ENCODE measurements around the gene ABHD2. TPM values are rescaled to one million over a fixed set of nuclear protein-coding genes. Genes with fewer than 3 reads are reported as not detected.

Gene ABHD2
- polyA plus RNA-seq, 1 experiment: 69.6 TPM

- no peak for TF ChIP-seq CTCF (IDR thresholded peaks at IDR 0.05; ENCODE audit: insufficient read depth, low read depth, low read length)
- H3K4me3 ChIP-seq (ENCODE audit: low read depth, low read length): no peak overlapping the region
- H3K27me3 ChIP-seq (ENCODE audit: control insufficient read depth, insufficient read depth, low read length): no peaks in the 10 kb centered on the region
- POLR2A ChIA-PET: no interaction called here
- no peaks in the 10 kb centered on the region for H3K36me3 ChIP-seq (ENCODE audit: control insufficient read depth, insufficient read depth, low read length)
- CTCF ChIA-PET: interaction anchor here (0.6 to 3.4 kb wide), 2 partner anchors 16 to 193 kb away, joined by 3 to 10 read pairs; no protein-coding TSS in a partner anchor
- DNase-seq (ENCODE audit: low read depth): no peak
Measured at GRCh38 chr15:89074402-89075012, 13.7 kb upstream of the ABHD2 start.

GRCh38 chr15:89075101-89075640, 13.1 kb upstream of the ABHD2 start:
- TF ChIP-seq CTCF (IDR thresholded peaks at IDR 0.05; ENCODE audit: insufficient read depth, low read depth, low read length): no peak
- no peaks in the 10 kb centered on the region for H3K27me3 ChIP-seq (ENCODE audit: control insufficient read depth, insufficient read depth, low read length)
- H3K36me3 ChIP-seq (ENCODE audit: control insufficient read depth, insufficient read depth, low read length): no peaks in the 10 kb centered on the region
- ChIA-PET POLR2A (no interaction called here), CTCF (interaction anchor here (1.0 to 3.4 kb wide), 2 partner anchors 13 to 17 kb away, joined by 5 to 10 read pairs; no protein-coding TSS in a partner anchor)
- no peak for DNase-seq (ENCODE audit: low read depth)
- H3K4me3 ChIP-seq (ENCODE audit: low read depth, low read length): no peak overlapping the region

- no peaks in the 10 kb centered on the region for H3K36me3 ChIP-seq (ENCODE audit: control insufficient read depth, insufficient read depth, low read length)
- no peak for DNase-seq (ENCODE audit: low read depth)
- POLR2A ChIA-PET: no interaction called here
- H3K27me3 ChIP-seq (ENCODE audit: control insufficient read depth, insufficient read depth, low read length): no peaks in the 10 kb centered on the region
- CTCF ChIA-PET: interaction anchor here (1.0 to 2.8 kb wide), 3 partner anchors 14 to 54 kb away, joined by 3 to 9 read pairs (median 5); no protein-coding TSS in a partner anchor
- no peak for TF ChIP-seq CTCF (IDR thresholded peaks at IDR 0.05; ENCODE audit: insufficient read depth, low read depth, low read length)
- H3K4me3 ChIP-seq (ENCODE audit: low read depth, low read length): no peak overlapping the region
Measured at GRCh38 chr15:89075846-89076245, 12.4 kb upstream of the ABHD2 start.

GRCh38 chr15:89077750-89078149, 10.5 kb upstream of the ABHD2 start:
- POLR2A ChIA-PET: no interaction called here
- no peak for DNase-seq (ENCODE audit: low read depth)
- Histone ChIP-seq H3K27me3 (ENCODE audit: control insufficient read depth, insufficient read depth, low read length) (no peaks in the 10 kb centered on the region), H3K36me3 (ENCODE audit: control insufficient read depth, insufficient read depth, low read length) (no peaks in the 10 kb centered on the region), H3K4me3 (ENCODE audit: low read depth, low read length) (no peak overlapping the region)
- CTCF ChIA-PET: interaction anchor here (1.0 to 2.8 kb wide), 4 partner anchors 9 to 100 kb away, joined by 3 to 9 read pairs (median 3); no protein-coding TSS in a partner anchor
- no peak for TF ChIP-seq CTCF (IDR thresholded peaks at IDR 0.05; ENCODE audit: insufficient read depth, low read depth, low read length)

GRCh38 chr15:89078851-89079810, 9.1 kb upstream of the ABHD2 start:
- Histone ChIP-seq H3K36me3 (ENCODE audit: control insufficient read depth, insufficient read depth, low read length) (no peaks in the 10 kb centered on the region), H3K27me3 (ENCODE audit: control insufficient read depth, insufficient read depth, low read length) (no peaks in the 10 kb centered on the region), H3K4me3 (ENCODE audit: low read depth, low read length) (no peak overlapping the region)
- no peak for DNase-seq (ENCODE audit: low read depth)
- no peak for TF ChIP-seq CTCF (IDR thresholded peaks at IDR 0.05; ENCODE audit: insufficient read depth, low read depth, low read length)
- ChIA-PET CTCF (interaction anchor here (1.0 to 1.2 kb wide), 5 partner anchors 8 to 94 kb away, joined by 3 to 5 read pairs (median 3); no protein-coding TSS in a partner anchor), POLR2A (no interaction called here)
